ENCODE data around the gene CEP162. TPM values are rescaled to one million over a fixed set of nuclear protein-coding genes. Genes with fewer than 3 reads are reported as not detected.

CEP162 gene
- total and polyA plus RNA-seq, 10 of the 15 experiments (the other 5 are each of a cell fraction or from before 2014, with no cell fraction given): 2.7 to 7.9 (median 4.5) TPM

GRCh38 chr6:84227044-84227433, 404 bp downstream of the CEP162 start:
- 22% methylated on average over 14 of the region's 14 CpGs for WGBS (ENCODE audit: insufficient coverage, insufficient replicate concordance, low lambda C conversion rate, missing lambda C conversion rate)
- POLR2A ChIA-PET: interaction anchor here (1.4 kb wide), 1 partner anchor 367 kb away, joined by 3 read pairs; the partner anchor contains the start of gene CYB5R4
- no peaks in the 10 kb centered on the region for H3K36me3 ChIP-seq (ENCODE audit: control insufficient read depth in 2 of 2, insufficient read depth in 2 of 2, low read length in 1 of 2)
- TF ChIP-seq CEBPZ (IDR thresholded peaks at IDR 0.05; ENCODE audit: low read depth, low read length): no peak
- TF ChIP-seq NR2C2 (IDR thresholded peaks at IDR 0.05; ENCODE audit: borderline replicate concordance, control insufficient read depth, insufficient read length, low read depth): no peak
- no peak for TF ChIP-seq MYB (IDR thresholded peaks at IDR 0.05; ENCODE audit: borderline replicate concordance, low read depth, low read length)
- TF ChIP-seq YBX1 (IDR thresholded peaks at IDR 0.05): no peak
- TF ChIP-seq KDM1A (IDR thresholded peaks at IDR 0.05; ENCODE audit: borderline replicate concordance): no peak
- no peak for TF ChIP-seq IKZF1 (conservative IDR thresholded peaks at IDR 0.05)
- no peak for TF ChIP-seq CREB1 (IDR thresholded peaks at IDR 0.05; ENCODE audit: low read depth)
- TF ChIP-seq ZBTB33 (IDR thresholded peaks at IDR 0.05): no peak
- no peak for TF ChIP-seq SP1 (IDR thresholded peaks at IDR 0.05; ENCODE audit: low read depth, low read length)
- no peak for TF ChIP-seq ZNF217 (IDR thresholded peaks at IDR 0.05)
- no peak for TF ChIP-seq BCL3 (IDR thresholded peaks at IDR 0.05; ENCODE audit: borderline replicate concordance, insufficient read depth, low read depth, low read length, poor library complexity, severe bottlenecking)
- no peak for TF ChIP-seq HCFC1 (IDR thresholded peaks at IDR 0.05; ENCODE audit: low read length)
- TF ChIP-seq CBX5 (IDR thresholded peaks at IDR 0.05; ENCODE audit: low read depth): no peak
- no peak for TF ChIP-seq EGR1 (IDR thresholded peaks at IDR 0.05; ENCODE audit: borderline replicate concordance in 1 of 2, low read depth in 2 of 2, low read length in 2 of 2)
- no peak for TF ChIP-seq GABPA (IDR thresholded peaks at IDR 0.05; ENCODE audit: low read depth)
- no peak for TF ChIP-seq NFXL1 (IDR thresholded peaks at IDR 0.05; ENCODE audit: borderline replicate concordance)
- TF ChIP-seq ZNF207 (IDR thresholded peaks at IDR 0.05; ENCODE audit: borderline replicate concordance): no peak
- no peak for TF ChIP-seq BHLHE40 (IDR thresholded peaks at IDR 0.05; ENCODE audit: borderline replicate concordance in 1 of 2, low read depth in 2 of 2, low read length in 1 of 2)
- H4K20me1 ChIP-seq (ENCODE audit: control insufficient read depth, insufficient read depth): no peaks in the 10 kb centered on the region
- no peak for DNase-seq (ENCODE audit: low read depth, low spot score)
- CTCF ChIA-PET: interaction anchor here (0.9 to 10.1 kb wide), 14 partner anchors 11 to 1160 kb away, joined by 3 to 153 read pairs (median 5); partner anchors contain the start of genes CYB5R4 and DOP1A
- peak overlapping the region; percentile 13 for H3K27ac ChIP-seq (ENCODE audit: control insufficient read depth, insufficient read depth)
- intact Hi-C loops (cut with micrococcal nuclease; ENCODE audit: unreplicated experiment): no loop called here
- in situ Hi-C loops (cut with MboI): loop anchor here (10.0 kb wide), 1 partner anchor 612 kb away; no protein-coding TSS in a partner anchor
- peak overlapping the region; percentile 68 for H3K9ac ChIP-seq (ENCODE audit: control insufficient read depth, insufficient read depth, low read length)
- H2AFZ ChIP-seq (ENCODE audit: control insufficient read depth, low read depth, low read length): peak overlapping the region; percentile 100
- FAIRE-seq: no peak
- H3K4me2 ChIP-seq (ENCODE audit: control insufficient read depth, insufficient read depth): peak overlapping the region; percentile 81
- H3K27me3 ChIP-seq (replicated peaks in 1 of 2; ENCODE audit: control insufficient read depth in 2 of 2, insufficient read depth in 2 of 2, low read length in 1 of 2): no peaks in the 10 kb centered on the region
- RAD21 ChIA-PET (ENCODE audit: unreplicated experiment): interaction anchor here (1.1 to 2.8 kb wide), 3 partner anchors 342 to 380 kb away, joined by 3 to 19 read pairs (median 6); no protein-coding TSS in a partner anchor
- no peaks in the 10 kb centered on the region for H3K9me3 ChIP-seq (replicated peaks; ENCODE audit: control insufficient read depth, insufficient read depth, low read length)
- H3K4me1 ChIP-seq (ENCODE audit: control insufficient read depth, insufficient read depth, low read length): no peaks in the 10 kb centered on the region
- SMC1A ChIA-PET (ENCODE audit: uncharacterized antibody, unreplicated experiment): interaction anchor here (0.9 to 2.8 kb wide), 9 partner anchors 8 to 900 kb away, joined by 3 to 22 read pairs (median 5); no protein-coding TSS in a partner anchor
- TSS peak; percentile 80 for BruUV-seq (replicated peaks)
- peak; percentile 34 for ATAC-seq
- H3K4me3 ChIP-seq: peak overlapping the region; percentile 95
- no peaks in the 10 kb centered on the region for H3K79me2 ChIP-seq (ENCODE audit: control insufficient read depth, insufficient read depth, low read length)
